IPS-18a (cell line): ENCODE results near the gene HAND1.

Experiments used
- H3K27ac ChIP-seq: one replicate; pipeline ENCODE4 v1.5.1; 2013; ENCODE audit warnings: low read length
- H3K27me3 ChIP-seq: one replicate; pipeline ENCODE4 v1.6.1; 2013; ENCODE audit warnings: mild to moderate bottlenecking, low read length; ENCODE audit not compliant: control insufficient read depth, insufficient read depth
- H3K36me3 ChIP-seq: one replicate; pipeline ENCODE4 v1.6.1; 2013; ENCODE audit warnings: low read depth, low read length; ENCODE audit not compliant: control insufficient read depth
- H3K4me1 ChIP-seq: one replicate; pipeline ENCODE4 v1.6.1; 2013; ENCODE audit warnings: low read depth, low read length; ENCODE audit not compliant: control insufficient read depth
- H3K4me3 ChIP-seq: one replicate; pipeline ENCODE4 v1.5.1; 2013; ENCODE audit warnings: low read length
- H3K9ac ChIP-seq: one replicate; pipeline ENCODE4 v1.6.1; 2013; ENCODE audit warnings: mild to moderate bottlenecking, low read length, moderate library complexity
- H3K9me3 ChIP-seq: one replicate; pipeline ENCODE4 v1.6.1; 2013; ENCODE audit warnings: low read depth, low read length; ENCODE audit not compliant: control insufficient read depth

HAND1 gene

DNA sequence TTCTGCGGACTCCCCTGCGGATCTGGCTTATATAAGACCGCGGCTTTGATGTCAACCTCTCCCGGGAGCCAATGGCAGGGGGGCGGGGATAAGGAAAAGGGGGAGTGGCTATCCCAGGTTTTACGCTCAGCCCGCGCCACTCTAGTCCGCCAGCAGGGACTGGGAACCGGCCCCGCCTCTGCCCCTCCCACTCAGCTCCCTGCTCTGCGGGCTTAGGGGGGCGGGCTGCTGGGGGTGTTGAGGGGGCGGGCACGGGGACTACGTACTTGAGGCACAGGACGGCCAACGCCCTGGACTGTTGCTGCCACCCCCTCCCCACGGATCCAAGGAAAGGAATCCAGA, at the start of gene HAND1:
TSS of gene HAND1 (minus strand) at position 4 of the 342 bp plus-strand sequence. CDS start 219 bp downstream, outside the sequence.
- Histone ChIP-seq H3K9ac (no peak within 1 kb of the TSS), H3K27ac (no peak within 1 kb of the TSS), H3K27me3 (peaks cover 100% of the 10 kb centered on the region), H3K4me3 (peak within 1 kb of the TSS; percentile 54), H3K9me3 (no peaks in the 10 kb centered on the region), H3K4me1 (peaks cover 45% of the 10 kb centered on the region), H3K36me3 (no peaks in the 10 kb centered on the region)

- H3K9ac ChIP-seq = no peak overlapping the region
- no peak overlapping the region for H3K27ac ChIP-seq
- no peaks in the 10 kb centered on the region for H3K9me3 ChIP-seq
- no peaks in the 10 kb centered on the region for H3K4me1 ChIP-seq
- H3K4me3 ChIP-seq = no peak overlapping the region
- peaks cover 17% of the 10 kb centered on the region for H3K27me3 ChIP-seq
- H3K36me3 ChIP-seq = no peaks in the 10 kb centered on the region
These were observed 48.5 kb upstream of the HAND1 start for GRCh38 chr5:154526231-154527226.

GRCh38 chr5:154524859-154525258, 46.8 kb upstream of the HAND1 start:
- H3K9me3 ChIP-seq = no peaks in the 10 kb centered on the region
- no peak overlapping the region for H3K4me3 ChIP-seq
- H3K27ac ChIP-seq = no peak overlapping the region
- H3K9ac ChIP-seq = no peak overlapping the region
- H3K36me3 ChIP-seq = no peaks in the 10 kb centered on the region
- no peaks in the 10 kb centered on the region for H3K4me1 ChIP-seq
- peaks cover 22% of the 10 kb centered on the region for H3K27me3 ChIP-seq

DNA sequence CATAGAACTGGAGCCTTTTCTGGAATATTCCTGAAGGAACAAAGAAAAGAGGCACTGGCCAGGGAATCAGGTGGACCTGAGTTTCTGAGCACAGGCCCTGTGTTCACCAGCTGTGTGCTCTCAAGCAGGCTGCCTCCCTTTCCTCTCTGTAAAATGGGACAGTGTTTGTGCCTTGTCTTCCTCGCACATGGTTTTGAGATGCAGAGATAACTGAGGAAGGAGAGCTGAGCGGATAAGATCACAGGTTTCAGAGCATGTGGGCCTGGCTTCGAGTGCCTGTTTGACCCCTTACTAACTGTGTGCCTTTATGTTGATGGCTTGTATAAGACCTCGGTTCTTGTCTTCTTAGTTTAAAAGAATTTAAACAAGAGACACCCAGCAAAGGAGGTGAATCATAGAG, 46.2 kb upstream of the HAND1 start:
- H3K9ac ChIP-seq = no peak overlapping the region
- H3K4me1 ChIP-seq = no peaks in the 10 kb centered on the region
- H3K36me3 ChIP-seq = no peaks in the 10 kb centered on the region
- H3K9me3 ChIP-seq = no peaks in the 10 kb centered on the region
- H3K4me3 ChIP-seq = no peak overlapping the region
- H3K27ac ChIP-seq = no peak overlapping the region
- H3K27me3 ChIP-seq = peaks cover 22% of the 10 kb centered on the region

DNA sequence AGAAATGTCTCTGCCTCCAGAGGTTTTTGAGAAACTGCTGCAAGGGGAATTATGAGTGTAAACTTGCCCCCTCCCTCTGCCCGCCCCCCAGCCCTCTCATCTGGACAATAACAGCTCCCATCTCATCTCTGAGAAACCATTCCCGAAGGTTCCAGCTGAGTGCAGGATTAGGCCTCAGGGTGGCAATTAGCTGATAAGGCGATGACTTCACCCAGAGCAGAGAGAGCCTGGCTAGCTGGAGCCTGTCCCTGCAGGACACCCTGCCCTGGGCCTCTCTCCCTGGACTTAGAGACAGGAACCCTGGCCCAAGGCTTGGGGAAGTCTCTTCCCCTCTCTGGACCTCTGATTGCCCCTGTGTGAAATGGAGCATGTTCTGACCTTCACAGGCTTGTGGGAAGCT, 45.7 kb upstream of the HAND1 start:
- Histone ChIP-seq H3K4me3 (no peak overlapping the region), H3K9ac (no peak overlapping the region), H3K27me3 (peaks cover 22% of the 10 kb centered on the region), H3K27ac (no peak overlapping the region), H3K4me1 (no peaks in the 10 kb centered on the region), H3K36me3 (no peaks in the 10 kb centered on the region), H3K9me3 (no peaks in the 10 kb centered on the region)

DNA sequence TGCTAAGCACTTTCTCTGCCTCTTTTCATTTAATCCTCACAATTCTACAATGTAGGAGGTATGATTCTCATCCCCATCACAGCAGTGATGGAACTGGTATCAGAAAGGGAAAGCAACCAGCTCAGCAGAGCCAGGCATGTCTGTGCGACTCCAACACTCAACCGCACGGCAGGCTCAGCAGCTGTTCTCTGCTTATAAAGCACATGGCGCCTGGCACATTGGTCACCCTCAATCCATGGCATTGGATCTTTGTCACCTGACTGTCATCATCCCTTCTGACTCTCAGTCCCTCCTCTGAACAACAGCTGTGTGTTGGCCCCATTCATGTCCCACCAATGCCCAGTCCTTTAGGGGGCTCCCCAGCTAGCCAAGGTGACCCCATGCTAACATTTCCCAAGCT, 45.1 kb upstream of the HAND1 start:
- H3K36me3 ChIP-seq = no peaks in the 10 kb centered on the region
- H3K27ac ChIP-seq = no peak overlapping the region
- H3K9ac ChIP-seq = no peak overlapping the region
- H3K9me3 ChIP-seq = no peaks in the 10 kb centered on the region
- peaks cover 22% of the 10 kb centered on the region for H3K27me3 ChIP-seq
- H3K4me3 ChIP-seq = no peak overlapping the region
- H3K4me1 ChIP-seq = no peaks in the 10 kb centered on the region

DNA sequence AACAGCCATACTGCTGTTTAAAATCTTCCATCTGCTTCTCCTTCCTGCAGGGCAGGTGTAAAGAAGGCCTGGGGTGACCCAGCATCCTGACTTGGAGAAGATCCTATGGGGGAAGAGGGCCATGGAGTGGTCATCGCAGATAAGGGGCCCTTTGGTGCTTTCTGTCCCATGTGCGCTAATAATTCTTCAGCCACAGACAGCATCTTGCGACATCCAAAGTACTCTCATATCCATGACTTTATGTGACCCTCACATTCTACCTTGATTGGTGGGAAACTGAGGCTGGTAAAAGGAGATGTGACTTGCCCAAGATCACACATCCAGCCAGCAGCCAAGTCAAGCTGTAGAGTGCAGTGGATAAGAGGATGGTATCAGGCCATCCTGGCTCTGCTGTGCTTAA, 44.3 kb upstream of the HAND1 start:
- H3K9ac ChIP-seq = no peak overlapping the region
- H3K4me3 ChIP-seq = no peak overlapping the region
- H3K9me3 ChIP-seq = no peaks in the 10 kb centered on the region
- H3K27me3 ChIP-seq = peaks cover 22% of the 10 kb centered on the region
- no peaks in the 10 kb centered on the region for H3K36me3 ChIP-seq
- no peaks in the 10 kb centered on the region for H3K4me1 ChIP-seq
- H3K27ac ChIP-seq = no peak overlapping the region

- peak overlapping the region; percentile 42 for H3K9ac ChIP-seq
- no peaks in the 10 kb centered on the region for H3K4me1 ChIP-seq
- no peaks in the 10 kb centered on the region for H3K36me3 ChIP-seq
- no peaks in the 10 kb centered on the region for H3K9me3 ChIP-seq
- peaks cover 22% of the 10 kb centered on the region for H3K27me3 ChIP-seq
- no peak overlapping the region for H3K27ac ChIP-seq
- H3K4me3 ChIP-seq = peak overlapping the region; percentile 64
These were observed 43.7 kb upstream of the HAND1 start for GRCh38 chr5:154521756-154522155.

DNA sequence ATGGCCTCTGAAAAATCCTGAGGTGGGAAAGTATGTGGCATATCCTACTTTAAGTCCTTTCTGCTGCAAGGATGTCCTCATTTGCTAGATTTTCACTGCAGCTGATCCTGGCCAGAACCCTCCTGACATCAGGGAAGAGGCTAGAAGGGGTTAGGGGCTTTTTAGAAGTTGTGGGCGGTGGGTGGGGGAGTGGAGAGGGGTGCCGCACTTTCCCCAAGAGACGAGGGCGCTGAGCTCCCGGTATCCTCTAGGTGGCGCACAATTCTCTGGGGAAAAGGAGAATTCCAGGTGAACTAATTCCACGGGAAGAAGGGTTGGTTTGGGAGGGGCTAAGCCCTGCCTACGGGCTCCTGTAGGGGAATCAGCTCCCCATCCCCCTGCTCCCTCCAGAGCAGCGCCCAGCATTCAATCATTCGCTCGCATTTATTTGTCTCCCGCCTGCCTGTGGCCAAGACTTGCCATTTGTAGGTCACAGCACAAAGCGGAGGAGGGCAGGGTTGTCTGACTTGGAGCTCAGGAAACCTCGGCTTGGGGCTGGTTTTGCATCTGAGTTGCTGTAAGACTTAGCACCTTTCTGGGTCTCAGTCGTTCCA, 42.9 kb upstream of the HAND1 start:
- H3K27ac ChIP-seq = no peak overlapping the region
- H3K9me3 ChIP-seq = no peaks in the 10 kb centered on the region
- H3K4me3 ChIP-seq = peak overlapping the region; percentile 64
- no peaks in the 10 kb centered on the region for H3K4me1 ChIP-seq
- no peaks in the 10 kb centered on the region for H3K36me3 ChIP-seq
- peaks cover 22% of the 10 kb centered on the region for H3K27me3 ChIP-seq
- H3K9ac ChIP-seq = peak overlapping the region; percentile 42

GRCh38 chr5:154519359-154519758, 41.3 kb upstream of the HAND1 start:
- Histone ChIP-seq H3K9me3 (no peaks in the 10 kb centered on the region), H3K27ac (no peak overlapping the region), H3K4me3 (no peak overlapping the region), H3K9ac (no peak overlapping the region), H3K27me3 (peaks cover 22% of the 10 kb centered on the region), H3K4me1 (no peaks in the 10 kb centered on the region), H3K36me3 (no peaks in the 10 kb centered on the region)

- H3K9ac ChIP-seq = no peak overlapping the region
- no peak overlapping the region for H3K27ac ChIP-seq
- no peaks in the 10 kb centered on the region for H3K9me3 ChIP-seq
These were observed 40.4 kb upstream of the HAND1 start for GRCh38 chr5:154518438-154518867.

More at GRCh38 chr5:154518438-154518867, 40.4 kb upstream of the HAND1 start:
- Histone ChIP-seq H3K4me3 (no peak overlapping the region), H3K36me3 (no peaks in the 10 kb centered on the region), H3K4me1 (no peaks in the 10 kb centered on the region), H3K27me3 (peaks cover 17% of the 10 kb centered on the region)
